Heart right ventricle (tissue), 16 donors: ENCODE data around the gene LRRC2. TPM values are rescaled to one million over a fixed set of nuclear protein-coding genes. Genes with fewer than 3 reads are reported as not detected.

ENCODE experiments used
- ATAC-seq, 8 donors: fragments of 200-7000 bp; cut with Tn5 transposase; one replicate each; pipeline ENCODE4 v1.9.1; 2020; ENCODE audit warnings: mild to moderate bottlenecking in 8 of 8, moderate library complexity in 8 of 8, moderate number of reproducible peaks in 1 of 8
- DNase-seq, 2 donors: peaks; one replicate each; pipeline ENCODE4 v3.0.0-alpha.2; 2020
- H3K27ac ChIP-seq, 10 donors: fragments of 200-600 bp; sonication (generic) in 2 of 10; one replicate each; pipeline versions ENCODE4 v1.5.0 to v1.8.0; 2020 to 2022; ENCODE audit warnings: mild to moderate bottlenecking in 3 of 10
- H3K27me3 ChIP-seq, 7 donors: fragments of 200-600 bp; one replicate each; pipeline ENCODE4 v1.8.0; 2021 to 2022; ENCODE audit warnings: mild to moderate bottlenecking in 2 of 7
- H3K36me3 ChIP-seq, 9 donors: fragments of 200-600 bp; sonication (generic) in 1 of 9; one replicate each; pipeline versions ENCODE4 v1.5.0 to v1.8.0; 2020 to 2022; ENCODE audit warnings: mild to moderate bottlenecking in 2 of 9
- H3K4me1 ChIP-seq, 9 donors: fragments of 200-600 bp; sonication (generic) in 1 of 9; one replicate each; pipeline versions ENCODE4 v1.5.0 to v1.8.0; 2020 to 2022; ENCODE audit warnings: mild to moderate bottlenecking in 4 of 9
- H3K4me3 ChIP-seq, 10 donors: fragments of 200-600 bp; sonication (generic) in 2 of 10; one replicate each; pipeline versions ENCODE4 v1.5.0 to v1.8.0; 2020 to 2022; ENCODE audit warnings: mild to moderate bottlenecking in 7 of 10, moderate library complexity in 2 of 10
- H3K9me3 ChIP-seq, 11 donors: fragments of 200-600 bp in 10 of 11; sonication (generic) in 2 of 11; one replicate each; pipeline versions ENCODE4 v1.5.0 to v1.8.0; 2013 to 2022; ENCODE audit warnings: mild to moderate bottlenecking in 2 of 11, control low read depth in 1 of 11, moderate library complexity in 1 of 11
- WGBS, 2 donors: extraction: QIAGEN DNeasy Blood & Tissue Kit; methylation state at CpG; one replicate each; pipeline ENCODE4 v1.1.7; 2013; ENCODE audit warnings: inconsistent platforms in 1 of 2; 5-methylcytosine and 5-hydroxymethylcytosine counted together
- intact Hi-C, 10 donors: fragments of 100-400 bp; cut with DNase I; formaldehyde crosslinking; loops; one replicate each; pipeline versions ENCODE4 v1.11.1 to v1.14.2; 2022
- polyA plus RNA-seq, 2 donors: library from polyadenylated mRNA; stranded (reverse); fragments of 200-250 nt; gene quantifications; one replicate each; pipeline ENCODE4 v1.2.3, GENCODE V29; 2013
- total RNA-seq, 10 donors: library from RNA; stranded (reverse); fragmentation: NEBNext Ultra II Directional in 3 of 10; extraction: Animal tissue kit (Norgen Biotek cat#: 25700) in 3 of 10; gene quantifications; one replicate each; pipeline versions ENCODE4 v1.2.1 to v1.2.4, GENCODE V29; 2021 to 2023
- TF ChIP-seq, protein P1 (sequence below), 9 donors: fragments of 200-600 bp; sonication (generic) in 2 of 9; IDR thresholded peaks; one replicate each; pipeline versions ENCODE4 v1.5.0 to v1.8.0; 2021 to 2022; ENCODE audit warnings: antibody characterized with exemption in 9 of 9, mild to moderate bottlenecking in 5 of 9, moderate library complexity in 1 of 9
- donor health status: Arrhythmogenic right ventricular cardiomyopathy.
- donor health status: ischemic (EF 13 %, LVEDD 7.1; RV severe dilation, severe dysfunction).
- donor health status: healthy with polysubstance abuse.
- donor health status: DM: no; HTN: yes; CAD: no.
- donor health status: DM: no; HTN: no; CAD: no.
- donor health status: ischemic (EF 25% LVEDD 6.9; RV normal size, moderate dysfunction).
- donor health status: ischemic (EF 25% LVEDD 5.7; RV mildly dilated, moderate dysfunction).
- donor health status: healthy.
- donor health status: DM: yes; HTN: yes; CAD: no.
- donor health status: Ischemic cardiomyopathy.
- donor health status: ischemic (EF 35%, LVEDD 5.7; RV mildly dilated, moderate dysfunction).
- donor health status: nonischemic (EF 11% LVEDD 7.7; RV severe dilation, severe dysfunction).
- donor health status: DM: yes; HTN: yes; CAD: no.
- donor health status: PGD.
- donor health status: ischemic (EF 29% LVEDD 5.4; RV normal size, mild dysfunction).
- donor health status: nonischemic (EF 23%, LVEDD 6.1; RV moderate dilation, normal function).

Gene LRRC2
- total and polyA plus RNA-seq, 12 donors, result 10.7 to 163 (median 125) TPM

DNA sequence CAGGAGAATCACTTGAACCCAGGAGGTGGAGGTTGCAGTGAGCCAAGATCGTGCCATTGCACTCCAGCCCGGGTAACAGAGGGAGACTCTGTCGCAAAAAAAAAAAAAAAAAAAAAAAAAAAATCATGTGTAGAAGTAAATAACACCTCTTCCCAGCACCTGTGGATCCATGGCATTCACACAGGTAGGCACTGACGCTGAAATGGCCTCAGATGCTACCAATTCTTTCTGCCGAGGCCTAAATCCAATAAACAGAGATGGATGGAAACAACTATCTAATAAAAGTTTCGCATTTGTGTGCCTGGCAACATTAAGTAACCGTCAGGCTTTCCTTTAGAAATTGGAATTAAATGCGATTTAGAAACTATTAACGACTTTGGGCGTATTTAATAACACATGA, 10.3 kb upstream of the LRRC2 start:
- Histone ChIP-seq H3K9me3 (no peaks in the 10 kb centered on the region), H3K27ac (no peak overlapping the region), H3K4me1 (peaks cover 0 to 26% (median 8%) of the 10 kb centered on the region in 9 donors), H3K4me3 (no peak overlapping the region), H3K36me3 (no peaks in the 10 kb centered on the region), H3K27me3 (peaks cover 0 to 23% (median 6%) of the 10 kb centered on the region in 7 donors)
- ATAC-seq (no peak), DNase-seq (no peak)
- TF ChIP-seq, protein P1, sequence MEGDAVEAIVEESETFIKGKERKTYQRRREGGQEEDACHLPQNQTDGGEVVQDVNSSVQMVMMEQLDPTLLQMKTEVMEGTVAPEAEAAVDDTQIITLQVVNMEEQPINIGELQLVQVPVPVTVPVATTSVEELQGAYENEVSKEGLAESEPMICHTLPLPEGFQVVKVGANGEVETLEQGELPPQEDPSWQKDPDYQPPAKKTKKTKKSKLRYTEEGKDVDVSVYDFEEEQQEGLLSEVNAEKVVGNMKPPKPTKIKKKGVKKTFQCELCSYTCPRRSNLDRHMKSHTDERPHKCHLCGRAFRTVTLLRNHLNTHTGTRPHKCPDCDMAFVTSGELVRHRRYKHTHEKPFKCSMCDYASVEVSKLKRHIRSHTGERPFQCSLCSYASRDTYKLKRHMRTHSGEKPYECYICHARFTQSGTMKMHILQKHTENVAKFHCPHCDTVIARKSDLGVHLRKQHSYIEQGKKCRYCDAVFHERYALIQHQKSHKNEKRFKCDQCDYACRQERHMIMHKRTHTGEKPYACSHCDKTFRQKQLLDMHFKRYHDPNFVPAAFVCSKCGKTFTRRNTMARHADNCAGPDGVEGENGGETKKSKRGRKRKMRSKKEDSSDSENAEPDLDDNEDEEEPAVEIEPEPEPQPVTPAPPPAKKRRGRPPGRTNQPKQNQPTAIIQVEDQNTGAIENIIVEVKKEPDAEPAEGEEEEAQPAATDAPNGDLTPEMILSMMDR (IDR thresholded peaks at IDR 0.05), result no peak
- WGBS, 2 donors, result 71 to 76% methylated on average over 9 to 10 of the region's 10 CpGs
- intact Hi-C loops, result no loop called here

DNA sequence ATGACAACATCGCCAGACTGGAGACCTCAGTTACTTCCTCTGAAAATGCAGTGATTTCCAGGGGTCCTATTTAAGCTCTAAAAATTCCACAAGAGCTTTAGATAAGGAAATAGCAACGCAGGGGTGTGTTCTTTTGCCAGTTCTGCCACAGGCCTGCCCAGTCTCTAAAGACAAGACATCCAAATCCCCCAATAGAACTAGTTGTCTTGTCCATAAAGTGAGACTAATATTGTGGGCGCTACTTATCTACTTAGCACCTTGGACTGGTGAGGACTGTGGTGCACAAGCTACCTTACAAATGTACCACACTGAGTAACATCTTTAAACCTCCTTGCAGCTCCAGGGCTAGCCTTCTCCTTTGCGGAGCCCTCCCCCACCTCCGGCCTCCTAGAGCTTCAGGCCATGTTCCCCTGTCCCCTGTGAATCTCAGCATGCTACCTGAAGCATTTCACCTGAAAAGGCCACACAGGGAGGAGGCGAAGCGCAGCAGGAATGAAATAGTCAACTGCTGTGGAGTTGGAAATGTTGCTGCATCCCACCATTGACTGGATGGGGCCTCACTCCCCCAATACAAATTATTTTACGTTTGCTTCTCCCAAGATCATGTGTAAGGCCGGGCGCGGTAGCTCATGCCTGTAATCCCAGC, 9.6 kb upstream of the LRRC2 start:
- H3K4me1 ChIP-seq, result peaks cover 0 to 26% (median 8%) of the 10 kb centered on the region in 9 donors
- no peaks in the 10 kb centered on the region for H3K9me3 ChIP-seq
- no peaks in the 10 kb centered on the region for H3K36me3 ChIP-seq
- H3K27ac ChIP-seq, result no peak overlapping the region
- WGBS, 2 donors, result 81 to 83% methylated on average over 11 of the region's 11 CpGs
- intact Hi-C loops, result no loop called here
- TF ChIP-seq, protein P1 (IDR thresholded peaks at IDR 0.05), result no peak
- DNase-seq, result no peak
- peaks cover 0 to 23% (median 6%) of the 10 kb centered on the region in 7 donors for H3K27me3 ChIP-seq
- no peak for ATAC-seq
- H3K4me3 ChIP-seq, result no peak overlapping the region

DNA sequence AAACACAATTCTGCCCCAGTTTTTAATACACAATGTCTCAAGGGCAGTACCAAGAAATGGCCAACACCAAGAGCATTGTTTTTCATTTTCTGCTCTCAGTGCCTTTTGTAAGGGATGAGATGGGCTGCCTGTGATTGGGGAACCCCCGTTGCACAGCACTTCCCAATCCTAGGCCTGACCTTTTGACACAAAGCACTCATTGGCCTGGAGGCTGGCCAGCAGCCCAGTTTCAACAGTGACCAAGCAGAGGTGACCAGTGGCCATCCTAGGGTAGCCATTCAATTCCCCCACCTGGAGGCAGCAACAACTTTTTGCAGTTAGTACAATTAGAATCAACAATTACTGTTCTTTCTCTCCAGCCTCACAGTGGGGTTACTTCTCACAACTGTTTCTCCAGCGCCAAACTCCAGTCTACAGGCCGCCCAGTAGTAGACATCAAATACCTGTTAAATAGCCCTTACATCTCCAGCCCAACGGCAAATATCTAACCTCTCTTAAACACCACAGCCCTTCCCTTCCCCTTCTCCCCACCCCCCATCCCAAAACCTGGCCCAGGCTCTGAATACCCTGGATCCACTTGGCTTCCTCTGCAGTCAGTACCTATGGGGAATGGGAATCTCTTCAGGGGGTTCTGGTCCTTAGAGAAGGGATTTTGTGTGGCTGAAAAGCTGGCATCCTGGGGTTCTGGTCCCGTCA, 8.9 kb upstream of the LRRC2 start:
- TF ChIP-seq, protein P1 (IDR thresholded peaks at IDR 0.05), result no peak
- H3K9me3 ChIP-seq, result peaks cover 0 to 3% (median 0%) of the 10 kb centered on the region in 11 donors
- no peak for DNase-seq
- intact Hi-C loops, result loop anchor here in 1 of 10 donors (5.0 kb wide), 1 partner anchor 52 kb away; no protein-coding TSS in a partner anchor
- H3K4me3 ChIP-seq, result no peak overlapping the region
- H3K27me3 ChIP-seq, result peaks cover 0 to 23% (median 6%) of the 10 kb centered on the region in 7 donors
- H3K4me1 ChIP-seq, result peaks cover 0 to 26% (median 8%) of the 10 kb centered on the region in 9 donors
- H3K36me3 ChIP-seq, result no peaks in the 10 kb centered on the region
- no peak overlapping the region for H3K27ac ChIP-seq
- WGBS, 2 donors, result 73 to 76% methylated on average over 5 of the region's 5 CpGs
- no peak for ATAC-seq

DNA sequence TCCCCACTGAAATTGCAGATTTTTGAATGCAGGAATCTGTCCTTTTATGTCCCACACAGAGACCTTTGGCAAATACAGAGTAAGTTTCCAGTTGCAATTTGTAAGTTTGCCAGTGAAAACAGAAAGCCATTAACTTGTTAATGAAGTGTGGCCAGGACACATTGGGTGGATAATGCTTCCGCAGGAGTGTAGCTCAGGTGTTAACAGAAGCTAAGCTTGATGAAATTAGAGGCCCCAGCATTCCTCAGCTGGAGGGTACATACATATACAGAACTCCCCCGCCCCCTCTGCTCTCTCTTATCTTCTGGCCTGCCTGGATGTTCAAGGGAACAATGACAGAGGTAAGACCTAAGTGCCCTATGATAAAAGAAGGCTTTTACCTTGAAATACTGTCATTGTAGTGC, 8.1 kb upstream of the LRRC2 start:
- TF ChIP-seq, protein P1 (IDR thresholded peaks at IDR 0.05), result no peak
- no peaks in the 10 kb centered on the region for H3K36me3 ChIP-seq
- H3K27ac ChIP-seq, result no peak overlapping the region
- peaks cover 0 to 23% (median 8%) of the 10 kb centered on the region in 9 donors for H3K4me1 ChIP-seq
- H3K4me3 ChIP-seq, result no peak overlapping the region
- H3K27me3 ChIP-seq, result peaks cover 0 to 20% (median 6%) of the 10 kb centered on the region in 7 donors
- peak in 1 of 8 donors; percentile 49 for ATAC-seq
- H3K9me3 ChIP-seq, result peaks cover 0 to 9% (median 0%) of the 10 kb centered on the region in 11 donors
- intact Hi-C loops, result loop anchor here in 1 of 10 donors (5.0 kb wide), 1 partner anchor 53 kb away; no protein-coding TSS in a partner anchor
- DNase-seq, result no peak
- WGBS, 2 donors, result 39 to 65% methylated on average over 2 of the region's 2 CpGs
